Measurements from ENCODE around the gene FGG. TPM values are rescaled to one million over a fixed set of nuclear protein-coding genes. Genes with fewer than 3 reads are reported as not detected.

Gene FGG
- total and polyA plus RNA-seq, 2 donors (not counting 3 experiments of a cell fraction or from before 2014, with no cell fraction given), result not detected

DNA sequence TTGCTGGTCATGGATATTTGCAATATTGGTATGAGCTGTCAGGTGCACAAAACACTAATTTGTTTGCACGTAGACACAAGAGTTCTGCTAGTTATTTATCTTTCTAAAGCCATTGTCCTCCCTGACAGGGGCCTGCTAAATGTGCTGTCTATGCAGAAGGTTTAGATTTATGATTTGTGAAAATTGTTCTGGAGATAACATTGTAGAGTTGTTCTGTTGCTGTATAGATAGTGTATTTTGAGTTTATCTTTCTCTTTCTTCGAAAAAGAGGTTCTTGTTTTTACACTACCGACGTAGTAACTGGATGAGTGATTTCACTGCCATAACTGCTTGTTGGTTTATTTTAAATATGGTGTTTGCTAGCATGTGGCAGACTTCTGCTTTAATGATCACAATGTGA lies 28.5 kb upstream of the FGG start:
- dilution Hi-C loops (cut with MboI; ENCODE audit: extremely low pct_ligation_motif_present, low sequenced_read_pairs) (no loop called here), intact Hi-C loops (cut with micrococcal nuclease) (no loop called here)
- H2AFZ ChIP-seq (ENCODE audit: low read depth, low read length), result no peak overlapping the region
- no peaks in the 10 kb centered on the region for H3K36me3 ChIP-seq (ENCODE audit: control insufficient read depth in 2 of 2, extremely low read depth in 1 of 2, insufficient read depth in 2 of 2, low read length in 2 of 2)
- H3K4me2 ChIP-seq (ENCODE audit: insufficient read depth, low read length), result no peak overlapping the region
- H3K9me1 ChIP-seq (replicated peaks; ENCODE audit: control insufficient read depth, extremely low read depth, insufficient read depth, low read length), result no peaks in the 10 kb centered on the region
- H3K79me2 ChIP-seq (ENCODE audit: control insufficient read depth, insufficient read depth, low read length), result no peaks in the 10 kb centered on the region
- no TSS peak for BruUV-seq (replicated peaks)
- ChIA-PET CTCF (interaction anchor here (1.2 to 1.7 kb wide), 3 partner anchors 8 to 137 kb away, joined by 4 to 5 read pairs (median 5); no protein-coding TSS in a partner anchor), POLR2A (no interaction called here)
- H3K4me3 ChIP-seq (replicated peaks in 1 of 3; ENCODE audit: insufficient read depth in 1 of 3, low read depth in 1 of 3, low read length in 3 of 3), result no peak overlapping the region
- no peaks in the 10 kb centered on the region for H3K9me3 ChIP-seq (replicated peaks; ENCODE audit: control insufficient read depth, insufficient read depth, low read length)
- H4K20me1 ChIP-seq (replicated peaks; ENCODE audit: control insufficient read depth, extremely low read depth, insufficient read depth, low read length), result no peaks in the 10 kb centered on the region
- H3K9ac ChIP-seq (replicated peaks; ENCODE audit: extremely low read depth, insufficient read depth, low read length), result no peak overlapping the region
- peaks cover 0 to 2% of the 10 kb centered on the region in 2 experiments for H3K27me3 ChIP-seq (ENCODE audit: control insufficient read depth in 2 of 2, insufficient read depth in 2 of 2, low read length in 2 of 2)
- FAIRE-seq, result no peak
- H3K27ac ChIP-seq (ENCODE audit: insufficient read depth, low read depth, low read length), result no peak overlapping the region
- TF ChIP-seq POLR2A (IDR thresholded peaks at IDR 0.05; ENCODE audit: low read depth, low read length) (no peak), FOS (IDR thresholded peaks at IDR 0.05; ENCODE audit: borderline replicate concordance, insufficient read depth, low read length) (no peak), GATA2 (IDR thresholded peaks at IDR 0.05; ENCODE audit: insufficient read depth, insufficient read length, low read depth, low read length) (no peak), EZH2 (IDR thresholded peaks at IDR 0.05; ENCODE audit: borderline replicate concordance, low read depth, low read length, severe bottlenecking) (no peak), MYC (IDR thresholded peaks at IDR 0.05; ENCODE audit: low read depth, low read length) (no peak)
- TF ChIP-seq, protein P1, sequence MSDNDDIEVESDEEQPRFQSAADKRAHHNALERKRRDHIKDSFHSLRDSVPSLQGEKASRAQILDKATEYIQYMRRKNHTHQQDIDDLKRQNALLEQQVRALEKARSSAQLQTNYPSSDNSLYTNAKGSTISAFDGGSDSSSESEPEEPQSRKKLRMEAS (IDR thresholded peaks at IDR 0.05; ENCODE audit: insufficient read depth, insufficient read length), result no peak
- DNase-seq (ENCODE audit: low read depth, low spot score), result no peak
- H3K4me1 ChIP-seq (ENCODE audit: control insufficient read depth, extremely low read depth, insufficient read depth, low read length), result no peaks in the 10 kb centered on the region

DNA sequence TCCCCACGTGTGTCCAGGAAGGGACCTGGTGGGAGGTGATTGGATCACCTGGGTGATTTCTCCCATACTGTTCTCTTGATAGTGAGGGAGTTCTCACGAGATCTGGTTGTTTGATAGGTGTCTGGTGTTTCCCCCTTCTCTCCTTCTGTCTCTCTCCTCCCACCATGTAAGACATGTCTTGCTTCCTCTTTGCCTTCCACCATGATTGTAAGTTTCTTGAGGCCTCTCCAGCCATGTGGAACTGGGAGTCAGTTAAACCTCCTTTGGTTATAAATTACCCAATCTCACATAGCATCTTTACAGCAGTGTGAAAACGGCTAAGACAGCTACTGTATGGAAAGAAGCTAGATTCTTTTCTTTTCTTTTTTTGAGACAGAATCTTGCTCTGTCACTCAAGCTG lies 21.6 kb upstream of the FGG start:
- intact Hi-C loops (cut with micrococcal nuclease) (no loop called here), dilution Hi-C loops (cut with MboI; ENCODE audit: extremely low pct_ligation_motif_present, low sequenced_read_pairs) (no loop called here)
- FAIRE-seq (no peak), DNase-seq (ENCODE audit: low read depth, low spot score) (no peak)
- Histone ChIP-seq H3K9me3 (replicated peaks; ENCODE audit: control insufficient read depth, insufficient read depth, low read length) (no peaks in the 10 kb centered on the region), H3K27ac (ENCODE audit: insufficient read depth, low read depth, low read length) (no peak overlapping the region), H3K79me2 (ENCODE audit: control insufficient read depth, insufficient read depth, low read length) (no peaks in the 10 kb centered on the region), H2AFZ (ENCODE audit: low read depth, low read length) (no peak overlapping the region), H3K4me2 (ENCODE audit: insufficient read depth, low read length) (no peak overlapping the region), H3K9me1 (replicated peaks; ENCODE audit: control insufficient read depth, extremely low read depth, insufficient read depth, low read length) (no peaks in the 10 kb centered on the region), H4K20me1 (replicated peaks; ENCODE audit: control insufficient read depth, extremely low read depth, insufficient read depth, low read length) (no peaks in the 10 kb centered on the region), H3K9ac (replicated peaks; ENCODE audit: extremely low read depth, insufficient read depth, low read length) (no peak overlapping the region), H3K27me3 (ENCODE audit: control insufficient read depth in 2 of 2, insufficient read depth in 2 of 2, low read length in 2 of 2) (peaks cover 5 to 6% of the 10 kb centered on the region in 2 experiments), H3K4me1 (ENCODE audit: control insufficient read depth, extremely low read depth, insufficient read depth, low read length) (no peaks in the 10 kb centered on the region), H3K4me3 (replicated peaks in 1 of 3; ENCODE audit: insufficient read depth in 1 of 3, low read depth in 1 of 3, low read length in 3 of 3) (no peak overlapping the region), H3K36me3 (ENCODE audit: control insufficient read depth in 2 of 2, extremely low read depth in 1 of 2, insufficient read depth in 2 of 2, low read length in 2 of 2) (no peaks in the 10 kb centered on the region)
- ChIA-PET POLR2A (no interaction called here), CTCF (interaction anchor here (1.2 to 1.9 kb wide), 2 partner anchors 15 to 19 kb away, joined by 3 to 8 read pairs; no protein-coding TSS in a partner anchor)
- TF ChIP-seq, protein P2, sequence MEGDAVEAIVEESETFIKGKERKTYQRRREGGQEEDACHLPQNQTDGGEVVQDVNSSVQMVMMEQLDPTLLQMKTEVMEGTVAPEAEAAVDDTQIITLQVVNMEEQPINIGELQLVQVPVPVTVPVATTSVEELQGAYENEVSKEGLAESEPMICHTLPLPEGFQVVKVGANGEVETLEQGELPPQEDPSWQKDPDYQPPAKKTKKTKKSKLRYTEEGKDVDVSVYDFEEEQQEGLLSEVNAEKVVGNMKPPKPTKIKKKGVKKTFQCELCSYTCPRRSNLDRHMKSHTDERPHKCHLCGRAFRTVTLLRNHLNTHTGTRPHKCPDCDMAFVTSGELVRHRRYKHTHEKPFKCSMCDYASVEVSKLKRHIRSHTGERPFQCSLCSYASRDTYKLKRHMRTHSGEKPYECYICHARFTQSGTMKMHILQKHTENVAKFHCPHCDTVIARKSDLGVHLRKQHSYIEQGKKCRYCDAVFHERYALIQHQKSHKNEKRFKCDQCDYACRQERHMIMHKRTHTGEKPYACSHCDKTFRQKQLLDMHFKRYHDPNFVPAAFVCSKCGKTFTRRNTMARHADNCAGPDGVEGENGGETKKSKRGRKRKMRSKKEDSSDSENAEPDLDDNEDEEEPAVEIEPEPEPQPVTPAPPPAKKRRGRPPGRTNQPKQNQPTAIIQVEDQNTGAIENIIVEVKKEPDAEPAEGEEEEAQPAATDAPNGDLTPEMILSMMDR (IDR thresholded peaks at IDR 0.05; ENCODE audit: extremely low read depth in 1 of 2, insufficient read depth in 1 of 2, low read depth in 1 of 2, low read length in 2 of 2), result no peak
- no peak for TF ChIP-seq JUN (IDR thresholded peaks at IDR 0.05; ENCODE audit: borderline replicate concordance, insufficient read depth, insufficient read length, low read depth)
- TF ChIP-seq POLR2AphosphoS5 (IDR thresholded peaks at IDR 0.05; ENCODE audit: insufficient read depth, low read depth, low read length), result no peak
- TF ChIP-seq MYC (IDR thresholded peaks at IDR 0.05; ENCODE audit: low read depth, low read length), result no peak
- no peak for TF ChIP-seq GATA2 (IDR thresholded peaks at IDR 0.05; ENCODE audit: insufficient read depth, insufficient read length, low read depth, low read length)
- no peak for TF ChIP-seq POLR2A (IDR thresholded peaks at IDR 0.05; ENCODE audit: low read depth, low read length)
- TF ChIP-seq, protein P1 (IDR thresholded peaks at IDR 0.05; ENCODE audit: insufficient read depth, insufficient read length), result no peak
- no peak for TF ChIP-seq FOS (IDR thresholded peaks at IDR 0.05; ENCODE audit: borderline replicate concordance, insufficient read depth, low read length)
- BruUV-seq (replicated peaks), result no TSS peak
